GM04503 (cell line): ENCODE measurements around the gene MAP3K7CL.
A peak's percentile ranks its signal among the peaks of the same experiment; 100 is the strongest.

Source experiments
- DNase-seq: peaks from one replicate; pipeline ENCODE4 v3.0.0-alpha.2; 2012; ENCODE audit warnings: low read depth

Gene MAP3K7CL

GRCh38 chr21:29168891-29169315, 38.5 kb downstream of the MAP3K7CL start:
- no peak for DNase-seq

DNA sequence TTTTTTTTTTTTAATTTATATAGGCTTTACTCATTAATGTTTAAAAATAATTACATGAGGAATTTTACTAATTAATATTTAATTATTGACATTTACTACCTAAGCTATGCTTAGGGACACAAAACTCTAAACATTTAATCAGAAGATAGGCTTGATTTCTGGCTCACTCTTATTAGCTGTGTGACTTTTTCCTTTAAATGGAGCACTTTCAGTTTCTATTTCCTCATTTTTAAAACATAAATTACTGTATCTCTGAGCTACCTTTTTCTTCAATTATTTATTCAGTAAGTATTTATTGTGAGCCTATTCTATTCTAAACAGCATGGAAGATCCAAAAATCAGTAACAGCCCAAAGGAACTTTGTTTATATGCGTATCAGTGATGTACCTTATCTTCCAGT, 40.5 kb downstream of the MAP3K7CL start:
- no peak for DNase-seq

DNA sequence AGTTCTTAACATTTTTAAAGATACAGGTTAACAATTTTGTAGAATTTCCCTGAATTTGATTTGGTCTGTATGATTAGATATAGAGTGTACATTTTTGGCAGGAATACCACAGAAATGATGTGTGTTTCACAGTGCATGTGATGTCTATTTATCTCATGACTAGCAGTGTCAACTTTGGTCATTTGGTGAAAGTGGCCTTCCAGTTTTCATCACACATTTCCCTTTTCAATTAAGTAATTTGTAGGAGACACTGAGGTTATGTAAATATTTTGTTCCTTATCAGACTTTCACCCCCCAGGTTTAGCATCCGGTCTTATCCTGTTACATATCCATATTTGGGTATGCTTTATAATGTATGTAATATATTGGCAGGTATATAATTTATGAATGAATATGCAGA, 41.8 kb downstream of the MAP3K7CL start:
- DNase-seq, result no peak

GRCh38 chr21:29174607-29175013, 44.2 kb downstream of the MAP3K7CL start:
- no peak for DNase-seq

DNA sequence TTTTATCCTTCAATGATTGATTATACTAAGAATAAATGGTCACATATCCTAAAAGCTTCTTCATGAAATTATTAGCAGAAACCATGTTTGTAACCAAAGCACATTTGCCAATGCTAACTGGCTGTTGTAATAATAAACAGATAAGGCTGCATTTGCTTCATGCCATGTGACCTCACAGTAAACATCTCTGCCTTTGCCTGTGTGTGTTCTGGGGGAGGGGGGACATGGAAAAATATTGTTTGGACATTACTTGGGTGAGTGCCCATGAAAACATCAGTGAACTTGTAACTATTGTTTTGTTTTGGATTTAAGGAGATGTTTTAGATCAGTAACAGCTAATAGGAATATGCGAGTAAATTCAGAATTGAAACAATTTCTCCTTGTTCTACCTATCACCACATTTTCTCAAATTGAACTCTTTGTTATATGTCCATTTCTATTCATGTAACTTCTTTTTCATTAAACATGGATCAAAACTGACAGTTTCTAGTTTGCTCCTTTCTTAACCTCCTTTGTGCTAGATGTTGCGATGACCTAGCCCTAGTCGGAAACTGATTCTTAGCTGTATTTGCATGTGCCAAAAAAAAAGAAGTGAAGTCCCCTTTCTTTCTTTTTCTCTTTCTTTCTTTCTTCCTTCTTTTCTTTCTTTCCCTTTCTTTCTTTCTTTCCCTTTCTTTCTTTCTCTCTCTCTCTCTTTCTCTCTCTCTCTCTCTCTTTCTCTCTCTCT, 45.1 kb downstream of the MAP3K7CL start:
- DNase-seq, result no peak

DNA sequence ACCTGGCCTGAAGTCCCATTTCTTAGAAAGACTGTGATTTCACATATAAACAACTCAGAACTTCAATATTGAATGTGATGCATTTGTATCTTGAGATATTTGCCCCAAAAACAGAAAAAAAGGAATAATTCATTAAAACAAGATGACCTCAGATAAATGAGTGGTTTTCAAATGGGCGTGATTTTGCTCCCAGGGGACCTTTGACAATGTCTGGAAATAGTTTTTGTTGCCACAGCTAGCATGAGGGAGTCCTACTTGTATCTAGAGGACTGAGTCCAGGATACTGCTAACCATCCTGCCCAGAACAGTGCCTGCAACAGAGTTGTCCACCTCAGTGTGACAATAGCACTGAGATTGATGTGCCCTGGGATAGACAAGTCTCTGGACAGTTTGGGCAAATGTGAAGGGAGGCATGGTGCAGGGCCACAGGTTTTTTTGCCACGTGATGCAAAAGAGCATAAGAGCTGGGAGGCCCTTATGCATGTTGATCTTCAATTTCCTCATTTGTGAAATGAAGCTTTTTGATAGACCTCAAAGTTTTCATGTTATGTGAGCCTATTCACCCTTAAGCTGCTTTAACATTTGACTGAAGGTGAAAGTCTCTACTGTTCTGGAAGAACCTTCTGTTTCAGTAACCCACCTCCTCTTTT, 46.2 kb downstream of the MAP3K7CL start:
- no peak for DNase-seq

GRCh38 chr21:29177800-29178199, 47.4 kb downstream of the MAP3K7CL start:
- no peak for DNase-seq

DNA sequence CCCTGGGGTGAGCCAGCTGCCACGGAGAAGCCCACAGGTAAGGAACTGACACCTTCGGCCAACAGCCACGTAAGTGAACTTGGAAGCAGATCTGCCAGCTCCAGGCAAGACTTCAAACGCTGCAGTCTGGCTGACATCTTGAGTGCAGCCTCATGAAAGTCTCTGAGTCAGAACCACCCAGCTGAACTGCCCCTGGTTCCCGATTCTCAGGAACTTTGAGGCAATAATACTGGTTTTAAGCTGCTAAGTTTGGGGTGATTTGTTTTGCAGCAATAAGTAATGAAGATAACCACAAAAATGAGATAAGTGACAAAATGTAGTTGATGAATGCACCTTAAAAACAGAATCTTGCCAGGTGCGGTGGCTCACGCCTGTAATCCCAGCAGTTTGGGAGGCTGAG, 48.5 kb downstream of the MAP3K7CL start:
- DNase-seq, result no peak

DNA sequence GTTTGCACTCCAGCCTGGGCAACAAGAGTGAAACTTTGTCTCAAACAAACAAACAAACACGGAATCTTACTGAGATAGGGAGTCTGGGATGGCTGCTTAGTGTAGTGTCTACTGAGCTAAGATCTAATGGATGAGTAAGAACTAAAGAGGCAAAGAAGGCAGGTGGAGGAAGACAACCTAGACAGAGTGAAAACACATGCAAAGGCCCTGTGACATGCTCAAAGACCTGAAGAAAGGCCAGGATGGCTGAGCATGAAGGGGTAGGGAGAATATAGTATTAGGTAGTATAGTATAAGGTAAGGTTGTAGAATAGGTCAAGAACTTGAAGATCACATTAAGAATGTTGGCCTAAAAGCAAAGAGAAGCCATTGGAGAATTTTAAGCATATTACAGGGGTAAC, 49.1 kb downstream of the MAP3K7CL start:
- DNase-seq, result no peak

GRCh38 chr21:29181799-29182470, 51.5 kb downstream of the MAP3K7CL start:
- peak; percentile 78 for DNase-seq

DNA sequence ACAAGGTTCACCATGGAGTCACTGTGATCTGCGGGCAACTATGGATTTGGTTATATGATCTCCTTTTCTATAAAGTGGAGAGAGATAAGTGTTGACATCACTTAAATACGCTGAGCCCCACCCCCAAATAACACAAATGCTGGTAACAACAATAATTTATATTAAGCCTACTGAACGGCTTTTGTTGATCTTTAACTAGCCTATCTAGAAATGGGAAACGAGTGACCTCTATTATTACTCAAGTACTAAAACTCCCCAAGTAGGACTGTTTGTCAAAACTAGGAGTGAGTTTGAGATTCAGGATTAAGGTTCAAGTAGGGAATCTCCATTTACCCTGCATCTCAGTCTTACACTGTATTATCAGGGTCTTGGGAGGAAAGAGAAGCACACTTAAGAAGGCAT, 52.2 kb downstream of the MAP3K7CL start:
- DNase-seq, result no peak

DNA sequence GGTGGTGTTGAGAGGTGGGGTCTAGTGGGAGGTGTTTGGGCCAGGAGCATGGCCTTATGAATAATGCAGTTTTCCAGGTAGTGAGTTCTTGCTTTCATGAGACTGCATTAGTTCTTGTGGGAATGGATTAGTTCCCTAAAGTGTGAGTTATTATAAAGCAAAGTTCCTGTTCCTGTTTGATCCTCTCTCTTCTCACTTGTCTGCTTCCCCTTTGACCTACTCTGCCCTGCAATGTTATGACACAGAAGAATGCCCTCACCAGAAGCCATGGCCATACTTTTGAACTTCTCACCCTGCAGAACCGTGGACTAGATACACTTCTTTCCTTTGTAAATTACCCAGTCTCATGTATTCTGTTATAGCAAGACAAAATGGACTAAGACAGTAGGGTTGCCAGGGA, 53.6 kb downstream of the MAP3K7CL start:
- no peak for DNase-seq

DNA sequence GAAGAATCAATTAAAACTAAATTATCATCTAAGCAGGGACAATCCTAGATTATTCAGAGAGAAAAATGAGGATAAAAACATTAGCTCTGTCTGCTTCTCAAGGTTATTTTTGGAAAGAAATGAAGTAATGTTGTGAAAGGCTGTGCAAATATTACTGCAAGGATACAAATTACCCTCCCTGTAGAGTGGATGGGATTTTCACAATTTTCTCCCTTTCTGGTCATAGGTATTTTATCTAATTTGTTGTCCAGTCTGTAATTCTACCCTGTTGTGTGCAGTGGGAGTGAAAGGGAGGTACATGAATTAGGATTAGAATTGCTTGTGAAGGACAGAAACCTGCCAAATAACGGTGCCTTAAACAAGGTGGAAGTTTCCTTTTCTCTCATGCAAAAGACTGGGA, 54.7 kb downstream of the MAP3K7CL start:
- DNase-seq, result no peak

DNA sequence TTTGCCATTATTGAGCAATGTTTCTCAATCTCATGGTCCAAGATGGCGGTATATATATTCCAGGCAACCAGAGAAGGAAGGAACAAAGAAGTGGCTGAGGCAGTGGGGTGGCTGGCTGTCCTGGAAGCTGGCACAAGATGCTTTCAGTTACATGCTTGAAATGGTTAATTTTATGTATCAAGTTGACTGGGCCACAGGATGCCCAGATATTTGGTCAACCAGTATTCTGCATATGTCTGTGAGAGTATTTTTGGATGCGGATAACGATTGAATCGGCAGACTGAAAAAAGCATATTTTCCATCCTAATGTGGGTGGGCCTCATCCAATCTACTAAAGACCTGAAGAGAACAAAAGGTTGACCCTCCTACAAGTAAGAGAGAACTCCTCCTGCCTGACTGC, 55.2 kb downstream of the MAP3K7CL start:
- no peak for DNase-seq

DNA sequence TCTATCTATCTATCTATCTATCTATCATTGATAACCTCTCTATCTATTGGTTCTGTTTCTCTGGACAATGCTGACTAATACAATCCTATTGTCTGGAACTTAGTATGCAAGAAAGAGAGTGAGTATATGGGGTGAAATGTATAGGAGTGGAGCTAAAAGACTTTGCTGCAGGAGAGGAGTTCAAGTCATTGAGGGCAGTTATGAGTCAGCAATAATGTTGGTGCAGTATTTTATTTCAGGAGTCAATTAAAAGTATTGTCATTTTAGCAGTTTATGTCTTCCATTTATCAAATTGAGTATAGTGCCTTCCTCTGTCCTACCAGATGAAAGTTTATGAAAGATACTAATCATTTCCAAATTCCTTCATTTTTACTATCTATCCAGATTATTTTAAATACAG, 55.8 kb downstream of the MAP3K7CL start:
- DNase-seq, result no peak

DNA sequence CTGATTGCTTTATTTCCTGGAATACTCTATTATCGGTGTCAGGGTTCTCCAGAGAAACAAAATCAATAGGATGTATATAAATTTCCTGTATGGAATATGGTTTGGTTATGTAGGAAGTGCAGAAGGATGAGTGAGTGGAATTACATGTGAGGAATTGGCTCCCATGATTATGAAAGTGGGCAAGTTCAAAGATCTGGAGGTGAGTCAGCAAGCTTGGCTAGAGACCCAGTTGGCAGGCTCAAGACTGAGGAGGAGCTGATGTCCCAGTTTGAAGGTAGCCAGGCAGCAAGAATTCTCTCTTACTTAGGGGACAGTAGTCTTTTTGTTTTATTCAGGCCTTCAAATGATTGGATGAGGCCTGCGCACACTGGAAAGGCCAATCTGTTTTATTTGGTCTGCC, 57.5 kb downstream of the MAP3K7CL start:
- DNase-seq, result peak; percentile 70

GRCh38 chr21:29189353-29189752, 58.9 kb downstream of the MAP3K7CL start:
- no peak for DNase-seq

GRCh38 chr21:29190923-29191331, 60.5 kb downstream of the MAP3K7CL start:
- peak; percentile 76 for DNase-seq

DNA sequence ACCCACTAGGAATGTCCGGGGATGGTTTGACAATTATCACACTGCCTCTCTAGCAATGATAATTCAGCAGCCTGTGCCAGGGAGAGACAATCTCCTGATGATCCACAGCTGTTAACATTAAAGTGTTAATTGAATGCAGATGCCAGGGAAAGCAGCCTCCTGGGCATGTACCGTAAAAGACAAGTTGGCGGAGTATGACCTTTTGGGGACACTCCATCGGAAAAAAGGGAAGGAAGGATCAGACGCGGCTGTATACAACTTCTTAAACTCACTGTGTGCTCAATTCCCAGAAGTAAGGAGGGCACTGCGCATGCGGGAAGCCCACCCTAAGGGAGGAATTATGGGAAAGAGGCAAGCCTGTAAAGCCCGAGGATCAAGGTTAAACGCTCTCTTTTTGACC, 62.6 kb downstream of the MAP3K7CL start:
- no peak for DNase-seq

- no peak for DNase-seq
These were observed 63.5 kb downstream of the MAP3K7CL start for GRCh38 chr21:29193901-29194300.

DNA sequence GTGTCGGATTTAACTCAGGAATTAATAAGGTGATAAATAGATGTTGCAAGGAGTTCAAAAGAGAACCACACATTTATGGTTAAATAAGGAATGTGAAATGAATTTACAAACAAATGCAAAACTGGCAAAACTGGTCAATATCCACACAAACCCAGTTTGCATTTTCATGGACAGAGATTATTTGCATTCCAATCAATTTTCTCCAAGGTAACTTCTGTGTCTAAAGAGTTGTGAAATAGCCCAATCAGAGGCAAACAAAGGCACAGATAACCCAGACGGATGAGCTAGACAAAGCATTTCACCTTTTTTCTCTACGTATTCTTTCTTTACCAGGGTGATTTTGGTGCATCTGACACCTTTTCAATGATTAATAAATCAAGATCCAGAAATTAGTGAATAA, 63.9 kb downstream of the MAP3K7CL start:
- no peak for DNase-seq

DNA sequence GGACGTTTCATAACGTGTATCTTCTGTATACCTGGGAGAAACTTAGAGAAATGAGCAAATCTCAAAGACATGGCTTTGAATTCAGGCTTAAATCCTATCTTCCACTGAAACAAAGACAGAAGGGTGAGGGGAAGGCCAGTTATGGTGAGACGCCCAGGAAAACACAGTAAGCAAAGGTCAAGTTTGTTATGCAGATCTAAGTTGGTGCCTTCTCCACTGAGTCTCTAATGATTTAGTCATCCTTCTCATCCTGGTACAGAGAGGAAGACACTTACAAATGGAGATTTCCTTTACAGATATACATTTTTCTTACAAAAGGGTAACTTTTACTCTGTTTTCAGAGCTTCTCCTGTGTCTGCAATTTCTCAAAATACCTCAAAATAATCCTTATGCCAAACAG, 64.4 kb downstream of the MAP3K7CL start:
- DNase-seq, result no peak

GRCh38 chr21:29195981-29196669, 65.7 kb downstream of the MAP3K7CL start:
- DNase-seq, result peak; percentile 52
